ENCODE data around the gene AANAT. TPM values are rescaled to one million over a fixed set of nuclear protein-coding genes. Genes with fewer than 3 reads are reported as not detected.

The AANAT gene
- total and polyA plus RNA-seq, 2 experiments from 2014 or later, result not detected

GRCh38 chr17:76442341-76443338 lies 24.8 kb upstream of the AANAT start:
- peaks cover 46% of the 10 kb centered on the region for H3K4me1 ChIP-seq (ENCODE audit: insufficient read depth)
- peaks cover 41% of the 10 kb centered on the region for H3F3A ChIP-seq (ENCODE audit: insufficient read depth)
- no peak overlapping the region for H2AFZ ChIP-seq
- WGBS, 2 experiments (ENCODE audit: low coverage in 1 of 2, low lambda C conversion rate in 2 of 2, missing lambda C conversion rate in 2 of 2), result 97% methylated on average over 8 of the region's 8 CpGs
- in situ Hi-C loops (cut with MboI), result no loop called here
- H3K4me2 ChIP-seq (ENCODE audit: unreplicated experiment), result no peak overlapping the region
- TF ChIP-seq EZH2 (IDR thresholded peaks at IDR 0.05; ENCODE audit: insufficient read depth, poor library complexity, severe bottlenecking), result no peak
- H3K9me2 ChIP-seq (ENCODE audit: insufficient read depth), result no peaks in the 10 kb centered on the region
- H3K4me3 ChIP-seq, result no peak overlapping the region
- no peaks in the 10 kb centered on the region for H3K9me3 ChIP-seq (ENCODE audit: low read depth)
- H3K27me3 ChIP-seq (replicated peaks; ENCODE audit: insufficient read depth), result no peaks in the 10 kb centered on the region
- no peak overlapping the region for H3K27ac ChIP-seq
- H3K79me2 ChIP-seq (ENCODE audit: insufficient read depth), result peaks cover 96% of the 10 kb centered on the region
- no peak for DNase-seq
- H4K20me1 ChIP-seq (ENCODE audit: insufficient read depth), result peaks cover 39% of the 10 kb centered on the region; the same call in 1 of the 2 replicates
- H3K9ac ChIP-seq, result no peak overlapping the region
- H3K36me3 ChIP-seq (ENCODE audit: low read depth), result no peaks in the 10 kb centered on the region

- Histone ChIP-seq H3K27ac (peak overlapping the region; percentile 65; the same call in 1 of the 2 replicates), H3K9me3 (ENCODE audit: low read depth) (no peaks in the 10 kb centered on the region), H3K27me3 (replicated peaks; ENCODE audit: insufficient read depth) (no peaks in the 10 kb centered on the region), H2AFZ (no peak overlapping the region), H3K4me1 (ENCODE audit: insufficient read depth) (peaks cover 51% of the 10 kb centered on the region), H3K4me3 (no peak overlapping the region), H3K9ac (peak overlapping the region; percentile 2; the same call in 1 of the 2 replicates), H3F3A (ENCODE audit: insufficient read depth) (peaks cover 52% of the 10 kb centered on the region), H3K9me2 (ENCODE audit: insufficient read depth) (no peaks in the 10 kb centered on the region), H3K36me3 (ENCODE audit: low read depth) (no peaks in the 10 kb centered on the region), H3K4me2 (ENCODE audit: unreplicated experiment) (peak overlapping the region; percentile 70), H4K20me1 (ENCODE audit: insufficient read depth) (peaks cover 44% of the 10 kb centered on the region; the same call in 1 of the 2 replicates), H3K79me2 (ENCODE audit: insufficient read depth) (peaks cover 96% of the 10 kb centered on the region)
- in situ Hi-C loops (cut with MboI), result no loop called here
- DNase-seq, result peak; percentile 55
- TF ChIP-seq EZH2 (IDR thresholded peaks at IDR 0.05; ENCODE audit: insufficient read depth, poor library complexity, severe bottlenecking), result no peak
- no peak for TF ChIP-seq EZH2phosphoT487 (IDR thresholded peaks at IDR 0.05; ENCODE audit: insufficient read depth, low read depth)
- WGBS, 2 experiments (ENCODE audit: low coverage in 1 of 2, low lambda C conversion rate in 2 of 2, missing lambda C conversion rate in 2 of 2), result 77 to 81% methylated on average over 9 of the region's 9 CpGs
Measured at GRCh38 chr17:76444518-76445311, 22.7 kb upstream of the AANAT start.

- no peak overlapping the region for H2AFZ ChIP-seq
- H3K36me3 ChIP-seq (ENCODE audit: low read depth), result no peaks in the 10 kb centered on the region
- H3K27me3 ChIP-seq (replicated peaks; ENCODE audit: insufficient read depth), result no peaks in the 10 kb centered on the region
- peaks cover 51% of the 10 kb centered on the region for H3K4me1 ChIP-seq (ENCODE audit: insufficient read depth)
- peak overlapping the region; percentile 45 for H3K4me3 ChIP-seq
- peak overlapping the region; percentile 70 for H3K4me2 ChIP-seq (ENCODE audit: unreplicated experiment)
- no peaks in the 10 kb centered on the region for H3K9me3 ChIP-seq (ENCODE audit: low read depth)
- TF ChIP-seq EZH2 (IDR thresholded peaks at IDR 0.05; ENCODE audit: insufficient read depth, poor library complexity, severe bottlenecking), result no peak
- no peak for TF ChIP-seq EZH2phosphoT487 (IDR thresholded peaks at IDR 0.05; ENCODE audit: insufficient read depth, low read depth)
- no peak for DNase-seq
- in situ Hi-C loops (cut with MboI), result no loop called here
- H3K79me2 ChIP-seq (ENCODE audit: insufficient read depth), result peaks cover 96% of the 10 kb centered on the region
- peak overlapping the region; percentile 48 for H3K9ac ChIP-seq
- peaks cover 43% of the 10 kb centered on the region; the same call in 1 of the 2 replicates for H4K20me1 ChIP-seq (ENCODE audit: insufficient read depth)
- WGBS, 2 experiments (ENCODE audit: low coverage in 1 of 2, low lambda C conversion rate in 2 of 2, missing lambda C conversion rate in 2 of 2), result 69 to 71% methylated on average over 10 of the region's 10 CpGs
- peaks cover 52% of the 10 kb centered on the region for H3F3A ChIP-seq (ENCODE audit: insufficient read depth)
- no peaks in the 10 kb centered on the region for H3K9me2 ChIP-seq (ENCODE audit: insufficient read depth)
- peak overlapping the region; percentile 65 for H3K27ac ChIP-seq
Measured at GRCh38 chr17:76445697-76446448, 21.5 kb upstream of the AANAT start.

Measured in GM23248 (cell line).